NCI-H2081 treated with DMSO at 0.1 percent for 48 hours (cell line): ENCODE measurements around the gene LIPC.

Experiments used
- DNase-seq: peaks from one replicate; lab custom pipeline; 2025; lab: John Stamatoyannopoulos, UW

The LIPC gene

DNA sequence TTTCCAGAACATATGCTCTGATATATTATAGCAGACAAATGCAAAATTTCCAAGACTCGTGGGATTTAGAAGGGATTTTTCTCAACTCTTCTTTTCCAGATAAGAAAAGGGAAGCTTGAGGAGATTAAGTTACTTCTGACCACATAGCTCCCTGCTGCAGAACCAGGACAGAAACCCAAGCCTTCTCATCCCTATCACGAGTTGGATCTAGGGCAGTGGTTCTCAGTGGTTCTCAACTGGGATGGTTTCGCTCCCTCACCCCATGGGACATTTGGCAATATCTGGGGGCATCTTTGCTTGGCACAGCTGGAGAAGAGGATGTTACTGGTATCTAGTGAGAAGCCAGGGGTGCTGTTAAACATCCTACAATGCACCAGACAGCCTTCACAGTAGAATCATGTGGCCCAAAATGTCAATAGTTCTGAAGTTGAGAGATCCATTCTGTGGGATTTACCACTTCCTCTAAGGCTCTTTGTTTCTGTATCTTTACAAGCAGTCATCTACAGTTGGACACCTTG, 64.2 kb downstream of the LIPC start:
- no peak for DNase-seq

GRCh38 chr15:58497046-58497785, 65.4 kb downstream of the LIPC start:
- DNase-seq, result no peak

DNA sequence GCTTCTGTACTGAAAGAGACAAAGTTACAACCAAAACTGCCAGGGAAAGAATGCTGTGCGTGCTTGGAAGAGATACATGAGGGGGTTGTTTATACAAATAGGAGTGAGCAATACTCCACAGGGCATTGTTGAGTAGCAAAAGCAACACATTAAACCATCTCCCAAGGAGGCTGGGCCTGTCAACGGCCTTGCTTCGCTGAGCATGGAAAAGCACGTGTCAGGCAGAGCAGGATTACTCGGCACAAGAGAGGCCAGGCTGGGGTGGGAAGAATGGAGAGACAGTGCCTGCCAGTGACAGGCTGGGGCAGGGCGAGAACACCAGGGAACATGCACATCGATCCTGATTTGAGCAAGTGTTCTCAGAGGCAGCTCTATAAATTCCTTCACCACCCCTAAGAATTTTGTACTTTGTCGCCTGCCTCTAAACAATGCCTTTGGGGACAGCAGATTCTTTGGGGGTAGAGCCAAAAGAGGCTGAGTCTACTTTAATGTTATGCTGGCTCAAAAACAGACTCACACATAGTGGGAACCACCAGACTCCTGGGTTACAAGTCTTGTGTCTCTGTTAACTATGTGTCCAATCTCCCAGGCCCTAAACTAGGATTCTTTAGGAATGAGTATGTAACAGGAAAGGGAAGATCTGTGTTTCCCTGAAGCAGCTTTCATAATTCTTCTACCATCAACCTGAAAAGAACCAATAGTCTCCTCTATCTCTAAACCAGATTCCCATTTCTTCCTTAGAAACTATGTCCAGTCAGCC, 67.2 kb downstream of the LIPC start:
- no peak for DNase-seq

DNA sequence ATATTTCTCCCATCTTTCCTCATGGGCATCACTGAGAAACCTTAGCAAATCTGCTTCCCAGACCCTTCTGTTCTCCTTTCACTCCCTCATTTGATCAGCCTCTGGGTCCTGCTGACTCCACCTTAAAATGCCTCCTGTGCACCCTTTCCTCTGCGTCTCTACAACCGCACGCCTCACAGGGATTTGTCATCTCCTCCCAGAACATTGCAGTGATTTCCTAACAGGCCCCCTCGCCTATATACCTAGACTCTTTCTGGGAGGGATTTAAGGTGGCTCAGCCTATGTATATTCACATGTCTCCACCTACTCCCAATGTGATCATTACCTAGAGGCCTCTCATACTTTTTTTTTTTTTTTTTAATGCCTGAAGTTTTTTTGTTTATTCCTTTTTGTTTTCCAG, 69.2 kb downstream of the LIPC start:
- DNase-seq, result no peak

GRCh38 chr15:58501636-58502188, 69.9 kb downstream of the LIPC start:
- no peak for DNase-seq

DNA sequence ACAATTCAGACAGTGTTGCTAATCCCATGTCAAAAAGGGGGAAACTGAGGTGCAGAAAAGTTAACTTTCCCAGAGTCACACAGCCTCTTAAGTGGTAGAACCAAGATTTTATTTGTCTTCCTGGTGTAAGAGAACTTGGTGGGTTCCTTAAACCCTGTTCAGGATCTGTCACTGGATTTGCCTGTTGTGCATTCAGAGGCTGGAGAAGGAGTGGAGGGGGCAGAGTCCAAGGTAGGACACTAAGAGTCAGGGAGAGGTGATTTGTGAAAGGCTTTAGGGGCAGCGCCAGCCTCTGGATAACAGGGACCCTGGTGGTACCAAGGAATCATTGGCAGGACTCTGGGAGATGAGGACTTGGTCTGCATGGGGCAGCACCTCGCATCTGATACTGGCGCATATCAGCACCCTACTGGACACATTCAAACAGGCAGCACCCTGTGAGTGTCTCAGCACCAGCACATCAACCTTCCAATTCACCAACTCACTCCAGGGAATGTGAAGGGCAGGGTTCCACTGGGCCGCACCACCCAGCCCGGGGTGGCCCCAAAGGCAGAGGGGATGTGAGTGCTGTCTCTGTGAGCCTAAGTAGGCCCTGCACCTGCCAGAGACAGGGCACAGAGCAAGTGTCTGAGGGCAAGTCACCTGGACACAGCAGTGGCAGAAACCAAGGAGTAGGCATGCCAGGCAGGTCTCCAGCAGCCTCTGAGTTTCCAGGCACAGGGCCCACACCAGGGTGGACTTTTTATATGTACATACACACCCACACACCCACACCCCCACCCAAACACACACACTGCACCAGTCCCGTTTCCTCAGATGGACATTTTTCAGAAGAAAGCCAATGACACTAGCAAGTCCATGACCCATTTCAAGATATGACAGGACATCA, 71.6 kb downstream of the LIPC start:
- DNase-seq, result no peak

- no peak for DNase-seq
Observed at GRCh38 chr15:58504674-58505234, 73.0 kb downstream of the LIPC start.

GRCh38 chr15:58505581-58505980, 73.8 kb downstream of the LIPC start:
- no peak for DNase-seq

GRCh38 chr15:58506064-58506490, 74.3 kb downstream of the LIPC start:
- no peak for DNase-seq

DNA sequence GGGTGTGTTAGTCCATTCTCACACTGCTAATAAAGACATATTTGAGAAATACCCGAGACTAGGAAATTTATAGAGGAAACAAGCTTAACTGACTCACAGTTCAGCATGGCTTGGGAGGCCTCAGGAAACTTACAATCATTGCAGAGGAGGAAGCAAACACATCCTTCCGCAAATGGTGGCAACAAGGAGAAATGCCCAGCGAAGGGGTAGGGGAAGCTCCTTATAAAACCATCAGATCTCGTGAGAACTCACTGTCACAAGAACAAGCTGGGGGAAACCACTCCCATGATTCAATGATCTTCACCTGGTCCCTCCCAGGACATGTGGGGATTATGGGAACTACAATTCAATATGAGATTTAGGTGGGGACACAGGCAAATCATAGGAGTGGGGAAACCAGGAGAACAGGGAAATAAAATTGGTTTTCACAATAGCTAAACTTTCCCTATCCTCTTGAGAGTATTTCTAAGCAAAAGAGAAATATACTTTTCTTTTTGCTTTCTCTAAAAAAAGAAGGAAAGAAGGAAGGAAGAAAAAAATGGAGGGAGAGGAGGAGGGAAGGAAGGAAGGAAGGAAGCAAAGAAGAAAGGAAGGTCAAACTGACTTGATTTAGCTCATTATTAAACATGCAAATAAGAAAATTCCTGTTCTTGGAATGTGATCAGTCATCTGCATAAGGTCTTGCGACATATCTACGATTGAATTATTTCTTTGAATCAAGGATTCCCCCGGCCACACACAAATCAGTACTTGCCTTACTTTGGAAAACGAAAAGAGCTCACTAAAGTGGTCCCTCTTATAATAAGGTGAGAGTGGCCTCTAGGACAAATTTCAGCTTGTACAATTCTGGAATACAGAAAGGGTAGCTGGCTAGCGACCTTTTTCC, 75.2 kb downstream of the LIPC start:
- DNase-seq, result no peak

- no peak for DNase-seq
Observed at GRCh38 chr15:58509556-58509955, 77.8 kb downstream of the LIPC start.

GRCh38 chr15:58510715-58511598, 79.2 kb downstream of the LIPC start:
- no peak for DNase-seq

GRCh38 chr15:58511599-58511987, 79.8 kb downstream of the LIPC start:
- DNase-seq, result no peak

GRCh38 chr15:58512522-58512921, 80.7 kb downstream of the LIPC start:
- no peak for DNase-seq

DNA sequence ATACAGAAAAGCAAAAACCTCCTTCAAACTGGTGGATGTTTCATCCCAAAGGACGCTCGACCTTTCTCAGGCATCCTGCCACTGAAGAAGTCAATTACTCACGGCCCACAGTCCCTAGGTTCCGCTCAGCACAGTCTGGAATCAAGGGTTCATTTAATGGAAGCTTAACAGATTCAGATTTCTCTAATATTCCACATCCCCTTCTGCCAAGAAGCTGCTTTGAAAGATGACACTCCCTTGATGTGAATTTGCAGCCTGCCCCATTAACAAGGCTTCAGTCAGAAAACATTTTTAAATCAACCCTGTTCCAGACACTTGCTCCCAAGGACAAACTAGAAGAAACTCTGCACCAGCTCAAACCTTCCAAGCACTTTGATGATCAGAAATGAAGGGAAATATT, 81.2 kb downstream of the LIPC start:
- DNase-seq, result no peak

GRCh38 chr15:58513726-58514336, 82.0 kb downstream of the LIPC start:
- peak; percentile 6 for DNase-seq

GRCh38 chr15:58515807-58516206, 84.0 kb downstream of the LIPC start:
- DNase-seq, result no peak

DNA sequence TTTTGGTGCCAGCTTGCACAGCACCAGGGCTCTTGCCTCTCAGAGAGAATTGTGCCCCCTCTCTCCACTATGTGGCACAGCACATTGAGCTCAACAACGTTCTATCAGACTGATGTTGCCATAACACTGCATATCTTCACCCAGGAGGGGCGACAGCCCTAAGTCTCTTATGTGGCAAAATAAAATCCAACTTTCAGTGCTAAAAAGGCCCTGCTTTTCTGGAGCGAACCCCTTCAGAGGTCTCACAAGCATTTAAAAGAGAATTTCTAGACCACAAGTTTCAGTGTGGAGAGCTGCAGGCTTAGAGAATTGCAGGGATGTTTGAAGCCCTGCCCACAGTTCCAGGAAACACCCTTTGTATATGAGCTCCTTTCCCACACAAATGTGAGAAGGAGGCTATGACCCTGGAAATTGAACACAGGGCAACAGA, 85.5 kb downstream of the LIPC start:
- no peak for DNase-seq
